Esophagus squamous epithelium (tissue), 4 donors: ENCODE data around the gene NLGN1.

Experiments
- POLR2A ChIP-seq, 4 donors: fragments of 450-650 bp; IDR thresholded peaks; one replicate each; pipeline ENCODE4 v1.6.1; 2017; ENCODE audit warnings: antibody characterized with exemption in 4 of 4, mild to moderate bottlenecking in 4 of 4, moderate library complexity in 3 of 4
- TF ChIP-seq, protein P1 (sequence below), 6 experiments: fragments of 450-650 bp in 4 of 6; fragments of 200-600 bp in 2 of 6; sonication (generic) in 2 of 6; IDR thresholded peaks; one replicate each; pipeline ENCODE4 v1.5.1; 2016 to 2019; ENCODE audit warnings: antibody characterized with exemption in 6 of 6, mild to moderate bottlenecking in 4 of 6, moderate library complexity in 4 of 6

DNA sequence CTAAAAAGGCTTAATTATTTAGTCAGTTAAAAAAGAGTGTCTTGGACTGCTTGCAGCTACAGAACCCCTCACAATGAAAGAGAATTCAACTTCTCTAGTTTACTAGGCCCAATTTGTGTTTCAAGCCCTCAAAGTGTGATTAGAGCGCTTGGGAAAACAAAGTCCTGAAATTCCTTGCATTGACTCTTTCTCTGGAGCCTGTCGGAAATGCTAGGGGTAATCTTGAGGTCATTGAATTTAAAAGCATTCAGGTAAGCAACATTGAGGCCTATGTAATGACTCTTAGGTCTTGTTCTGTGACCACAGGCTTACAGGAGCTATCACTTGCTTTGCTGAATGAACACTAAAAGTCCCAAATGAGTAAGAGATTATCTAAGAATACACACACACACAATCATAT, 186.0 kb downstream of the NLGN1 start:
- TF ChIP-seq, protein P1, sequence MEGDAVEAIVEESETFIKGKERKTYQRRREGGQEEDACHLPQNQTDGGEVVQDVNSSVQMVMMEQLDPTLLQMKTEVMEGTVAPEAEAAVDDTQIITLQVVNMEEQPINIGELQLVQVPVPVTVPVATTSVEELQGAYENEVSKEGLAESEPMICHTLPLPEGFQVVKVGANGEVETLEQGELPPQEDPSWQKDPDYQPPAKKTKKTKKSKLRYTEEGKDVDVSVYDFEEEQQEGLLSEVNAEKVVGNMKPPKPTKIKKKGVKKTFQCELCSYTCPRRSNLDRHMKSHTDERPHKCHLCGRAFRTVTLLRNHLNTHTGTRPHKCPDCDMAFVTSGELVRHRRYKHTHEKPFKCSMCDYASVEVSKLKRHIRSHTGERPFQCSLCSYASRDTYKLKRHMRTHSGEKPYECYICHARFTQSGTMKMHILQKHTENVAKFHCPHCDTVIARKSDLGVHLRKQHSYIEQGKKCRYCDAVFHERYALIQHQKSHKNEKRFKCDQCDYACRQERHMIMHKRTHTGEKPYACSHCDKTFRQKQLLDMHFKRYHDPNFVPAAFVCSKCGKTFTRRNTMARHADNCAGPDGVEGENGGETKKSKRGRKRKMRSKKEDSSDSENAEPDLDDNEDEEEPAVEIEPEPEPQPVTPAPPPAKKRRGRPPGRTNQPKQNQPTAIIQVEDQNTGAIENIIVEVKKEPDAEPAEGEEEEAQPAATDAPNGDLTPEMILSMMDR (IDR thresholded peaks at IDR 0.05): no peak
- TF ChIP-seq POLR2A (IDR thresholded peaks at IDR 0.05): no peak
